MM.1S (cell line): ENCODE data around the gene ANKRD31.

ENCODE experiments used
- DNase-seq: peaks from one replicate; pipeline ENCODE4 v3.0.0-alpha.2; 2015
- H2AFZ ChIP-seq: fragments of 300-600 bp; sonication (generic); 2 replicates; pipeline ENCODE4 v1.6.0; 2016; ENCODE audit warnings: antibody characterized with exemption, low read length
- H3F3A ChIP-seq: fragments of 300-600 bp; sonication (generic); 2 replicates; pipeline ENCODE4 v1.6.1; 2016; ENCODE audit warnings: mild to moderate bottlenecking, antibody characterized with exemption, low read length, moderate library complexity, mixed read lengths; ENCODE audit not compliant: insufficient read depth
- H3K27ac ChIP-seq: fragments of 300-600 bp; sonication (generic); 2 replicates; pipeline ENCODE4 v1.5.1; 2016; ENCODE audit warnings: mild to moderate bottlenecking, low read length
- H3K27me3 ChIP-seq: fragments of 300-600 bp; sonication (generic); replicated peaks from 2 replicates; pipeline ENCODE4 v1.6.0; 2016; ENCODE audit warnings: low read length; ENCODE audit not compliant: insufficient read depth
- H3K36me3 ChIP-seq: fragments of 300-600 bp; sonication (generic); replicated peaks from 2 replicates; pipeline ENCODE4 v1.6.1; 2016; ENCODE audit warnings: mild to moderate bottlenecking, low read length, mixed read lengths; ENCODE audit not compliant: insufficient read depth
- H3K4me1 ChIP-seq: fragments of 300-600 bp; sonication (generic); 2 replicates; pipeline ENCODE4 v1.6.1; 2016; ENCODE audit warnings: low read length, mixed read lengths
- H3K4me2 ChIP-seq: fragments of 300-600 bp; sonication (generic); 2 replicates; pipeline ENCODE4 v1.6.0; 2016; ENCODE audit warnings: low read depth, low read length
- H3K4me3 ChIP-seq: fragments of 300-600 bp; sonication (generic); 2 replicates; pipeline ENCODE4 v1.5.1; 2016; ENCODE audit warnings: low read length, mixed read lengths
- H3K79me2 ChIP-seq: fragments of 300-600 bp; sonication (generic); 2 replicates; pipeline ENCODE4 v1.6.1; 2016; ENCODE audit warnings: mixed run types, low read length, mixed read lengths
- H3K9ac ChIP-seq: fragments of 300-600 bp; sonication (generic); 2 replicates; pipeline ENCODE4 v1.6.1; 2016; ENCODE audit warnings: low read length, mixed read lengths
- H3K9me2 ChIP-seq: fragments of 300-600 bp; sonication (generic); replicated peaks from 2 replicates; pipeline ENCODE4 v1.6.1; 2016; ENCODE audit warnings: mild to moderate bottlenecking, low read length, mixed read lengths; ENCODE audit not compliant: insufficient read depth
- H3K9me3 ChIP-seq: fragments of 300-600 bp; sonication (generic); replicated peaks from 2 replicates; pipeline ENCODE4 v1.6.1; 2016; ENCODE audit warnings: mild to moderate bottlenecking, low read length, mixed read lengths; ENCODE audit not compliant: insufficient read depth
- H4K20me1 ChIP-seq: fragments of 300-600 bp; sonication (generic); 2 replicates; pipeline ENCODE4 v1.6.1; 2016; ENCODE audit warnings: mild to moderate bottlenecking, low read length, moderate library complexity, mixed read lengths; ENCODE audit not compliant: insufficient read depth
- CTCF ChIP-seq: fragments of 300-600 bp; sonication (generic); IDR thresholded peaks from 2 replicates; pipeline ENCODE4 v1.5.1; 2016; ENCODE audit warnings: antibody characterized with exemption, low read length, mixed read lengths
- EZH2 ChIP-seq: fragments of 300-600 bp; sonication (generic); optimal IDR thresholded peaks from 2 replicates; pipeline ENCODE3; 2017; ENCODE audit warnings: low read depth, mild to moderate bottlenecking, antibody characterized with exemption, low read length, mixed read lengths
- EZH2phosphoT487 ChIP-seq: fragments of 300-600 bp; sonication (generic); IDR thresholded peaks from 2 replicates; pipeline ENCODE4 v1.6.1; 2018; ENCODE audit warnings: antibody characterized with exemption, low read length

ANKRD31 gene

DNA sequence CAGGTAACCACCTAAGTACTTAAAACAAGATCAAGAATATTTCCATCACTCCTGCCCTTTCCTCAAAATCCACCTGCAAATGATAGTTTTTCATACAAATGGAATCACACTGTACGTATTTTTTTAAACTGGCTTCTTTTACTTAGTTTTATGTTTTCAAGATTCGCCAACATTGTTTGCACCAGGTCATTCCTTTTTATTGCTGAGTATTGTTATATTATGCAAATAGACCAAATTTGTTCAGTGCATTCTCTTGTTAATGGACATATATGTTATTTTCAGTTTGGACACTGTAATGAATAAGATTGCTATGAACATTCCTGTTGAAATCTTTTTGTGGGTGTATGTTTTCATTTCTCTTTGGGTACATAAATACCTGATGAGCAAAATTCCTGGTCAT is 8.3 kb upstream of the ANKRD31 start:
- no peak overlapping the region for H3K4me2 ChIP-seq
- TF ChIP-seq CTCF, result no peak
- TF ChIP-seq EZH2phosphoT487, result no peak
- TF ChIP-seq EZH2, result no peak
- no peaks in the 10 kb centered on the region for H3K4me1 ChIP-seq
- H3F3A ChIP-seq, result no peaks in the 10 kb centered on the region
- H3K27me3 ChIP-seq, result no peaks in the 10 kb centered on the region
- H4K20me1 ChIP-seq, result no peaks in the 10 kb centered on the region
- no peak for DNase-seq
- H3K9me3 ChIP-seq, result no peaks in the 10 kb centered on the region
- H2AFZ ChIP-seq, result no peak overlapping the region
- H3K9me2 ChIP-seq, result no peaks in the 10 kb centered on the region
- H3K79me2 ChIP-seq, result no peaks in the 10 kb centered on the region
- H3K4me3 ChIP-seq, result no peak overlapping the region
- H3K9ac ChIP-seq, result no peak overlapping the region
- no peaks in the 10 kb centered on the region for H3K36me3 ChIP-seq
- H3K27ac ChIP-seq, result no peak overlapping the region

GRCh38 chr5:75243510-75243909 is 6.8 kb upstream of the ANKRD31 start:
- no peak for DNase-seq
- Histone ChIP-seq H3K9me2 (no peaks in the 10 kb centered on the region), H3K79me2 (no peaks in the 10 kb centered on the region), H3K9ac (no peak overlapping the region), H3K27me3 (no peaks in the 10 kb centered on the region), H3F3A (no peaks in the 10 kb centered on the region), H3K4me3 (no peak overlapping the region), H3K4me2 (no peak overlapping the region), H3K9me3 (no peaks in the 10 kb centered on the region), H3K27ac (no peak overlapping the region), H3K4me1 (no peaks in the 10 kb centered on the region), H2AFZ (no peak overlapping the region), H3K36me3 (no peaks in the 10 kb centered on the region), H4K20me1 (no peaks in the 10 kb centered on the region)
- no peak for TF ChIP-seq EZH2phosphoT487
- no peak for TF ChIP-seq CTCF
- TF ChIP-seq EZH2, result no peak

DNA sequence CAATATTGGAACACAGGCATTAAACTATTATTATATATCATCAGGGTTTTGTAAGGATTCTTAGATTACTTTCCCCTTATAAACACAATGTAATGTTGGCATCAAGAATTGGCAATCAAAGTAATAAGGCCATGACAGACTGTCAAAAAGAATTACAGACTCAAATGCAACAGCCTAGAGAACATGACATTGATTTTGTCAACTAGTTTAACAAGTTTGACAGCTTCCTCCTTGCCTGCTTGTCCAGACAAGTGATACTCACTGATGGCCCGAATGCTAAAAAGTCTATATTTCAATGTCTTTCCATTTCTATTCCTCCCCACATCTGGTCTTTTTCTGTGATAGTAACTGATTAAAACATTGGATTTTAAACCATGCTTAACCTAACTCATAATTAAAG is 6.4 kb upstream of the ANKRD31 start:
- Histone ChIP-seq H3K4me1 (no peaks in the 10 kb centered on the region), H2AFZ (no peak overlapping the region), H3F3A (no peaks in the 10 kb centered on the region), H3K27ac (no peak overlapping the region), H3K9me3 (no peaks in the 10 kb centered on the region), H3K9me2 (no peaks in the 10 kb centered on the region), H3K36me3 (no peaks in the 10 kb centered on the region), H3K4me3 (no peak overlapping the region), H4K20me1 (no peaks in the 10 kb centered on the region), H3K4me2 (no peak overlapping the region), H3K27me3 (no peaks in the 10 kb centered on the region), H3K79me2 (no peaks in the 10 kb centered on the region), H3K9ac (no peak overlapping the region)
- TF ChIP-seq CTCF (no peak), EZH2phosphoT487 (no peak), EZH2 (no peak)
- DNase-seq, result no peak
